ENCODE measurements around the gene SMG5. TPM values are rescaled to one million over a fixed set of nuclear protein-coding genes. Genes with fewer than 3 reads are reported as not detected.

The SMG5 gene
- polyA plus RNA-seq, 1 experiment, result 20.8 TPM

GRCh38 chr1:156289857-156290256 is 7.2 kb upstream of the SMG5 start:
- H3K4me3 ChIP-seq (ENCODE audit: low read depth, low read length), result no peak overlapping the region
- H3K27me3 ChIP-seq (ENCODE audit: control insufficient read depth, insufficient read depth, low read length), result no peaks in the 10 kb centered on the region
- no peak for TF ChIP-seq CTCF (IDR thresholded peaks at IDR 0.05; ENCODE audit: low read depth, low read length)
- ChIA-PET CTCF (no interaction called here), POLR2A (no interaction called here)
- no peak overlapping the region for H3K27ac ChIP-seq (ENCODE audit: low read depth, low read length)
- DNase-seq (ENCODE audit: low read depth, low spot score), result no peak
- H3K9me3 ChIP-seq (ENCODE audit: control insufficient read depth, insufficient read depth, low read length), result no peaks in the 10 kb centered on the region

- no peaks in the 10 kb centered on the region for H3K27me3 ChIP-seq (ENCODE audit: control insufficient read depth, insufficient read depth, low read length)
- ChIA-PET POLR2A (interaction anchor here (1.0 kb wide), 1 partner anchor 10 kb away, joined by 3 read pairs; the partner anchor contains the start of gene GLMP), CTCF (no interaction called here)
- no peak overlapping the region for H3K4me3 ChIP-seq (ENCODE audit: low read depth, low read length)
- no peak overlapping the region for H3K27ac ChIP-seq (ENCODE audit: low read depth, low read length)
- TF ChIP-seq CTCF (IDR thresholded peaks at IDR 0.05; ENCODE audit: low read depth, low read length), result no peak
- DNase-seq (ENCODE audit: low read depth, low spot score), result no peak
- no peaks in the 10 kb centered on the region for H3K9me3 ChIP-seq (ENCODE audit: control insufficient read depth, insufficient read depth, low read length)
Observed at GRCh38 chr1:156286061-156286460, 3.4 kb upstream of the SMG5 start.

GRCh38 chr1:156285437-156285836 is 2.8 kb upstream of the SMG5 start:
- POLR2A ChIA-PET, result no interaction called here
- Histone ChIP-seq H3K27ac (ENCODE audit: low read depth, low read length) (no peak overlapping the region), H3K27me3 (ENCODE audit: control insufficient read depth, insufficient read depth, low read length) (no peaks in the 10 kb centered on the region), H3K4me3 (ENCODE audit: low read depth, low read length) (no peak overlapping the region), H3K9me3 (ENCODE audit: control insufficient read depth, insufficient read depth, low read length) (no peaks in the 10 kb centered on the region)
- no peak for DNase-seq (ENCODE audit: low read depth, low spot score)
- no peak for TF ChIP-seq CTCF (IDR thresholded peaks at IDR 0.05; ENCODE audit: low read depth, low read length)
- CTCF ChIA-PET, result no interaction called here

GRCh38 chr1:156284757-156285156 is 2.1 kb upstream of the SMG5 start:
- Histone ChIP-seq H3K27ac (ENCODE audit: low read depth, low read length) (no peak overlapping the region), H3K27me3 (ENCODE audit: control insufficient read depth, insufficient read depth, low read length) (no peaks in the 10 kb centered on the region), H3K4me3 (ENCODE audit: low read depth, low read length) (no peak overlapping the region), H3K9me3 (ENCODE audit: control insufficient read depth, insufficient read depth, low read length) (no peaks in the 10 kb centered on the region)
- TF ChIP-seq CTCF (IDR thresholded peaks at IDR 0.05; ENCODE audit: low read depth, low read length), result no peak
- ChIA-PET CTCF (interaction anchor here (2.5 kb wide), 1 partner anchor 35 kb away, joined by 14 read pairs; no protein-coding TSS in a partner anchor), POLR2A (no interaction called here)
- no peak for DNase-seq (ENCODE audit: low read depth, low spot score)

GRCh38 chr1:156284112-156284511 is 1.5 kb upstream of the SMG5 start, which contains the start of gene TMEM79:
TMEM79 (plus strand) TSS chr1:156284325; CDS start chr1:156285227, 902 bp downstream.
- CTCF ChIA-PET, result interaction anchor here (2.5 kb wide), 1 partner anchor 35 kb away, joined by 14 read pairs; no protein-coding TSS in a partner anchor
- DNase-seq (ENCODE audit: low read depth, low spot score), result no peak

More at GRCh38 chr1:156284112-156284511, 1.5 kb upstream of the SMG5 start, which contains the start of gene TMEM79:
- TF ChIP-seq CTCF (IDR thresholded peaks at IDR 0.05; ENCODE audit: low read depth, low read length), result no peak
- POLR2A ChIA-PET, result no interaction called here
- H3K9me3 ChIP-seq (ENCODE audit: control insufficient read depth, insufficient read depth, low read length), result no peaks in the 10 kb centered on the region
- peak within 1 kb of the TSS; percentile 47 for H3K27ac ChIP-seq (ENCODE audit: low read depth, low read length)
- H3K4me3 ChIP-seq (ENCODE audit: low read depth, low read length), result peak within 1 kb of the TSS; percentile 95
- H3K27me3 ChIP-seq (ENCODE audit: control insufficient read depth, insufficient read depth, low read length), result no peaks in the 10 kb centered on the region

All from AG04450 (cell line).